NT2/D1 (cell line): ENCODE results near the gene GALNT6.

ENCODE experiments used
- YY1 ChIP-seq: IDR thresholded peaks from 2 replicates; pipeline ENCODE4 v1.6.1; 2011; ENCODE audit not compliant: insufficient read length, insufficient read depth
- ZNF274 ChIP-seq: IDR thresholded peaks from 2 replicates; pipeline ENCODE4 v1.6.1; 2011; ENCODE audit warnings: mild to moderate bottlenecking, low read depth, low read length

DNA sequence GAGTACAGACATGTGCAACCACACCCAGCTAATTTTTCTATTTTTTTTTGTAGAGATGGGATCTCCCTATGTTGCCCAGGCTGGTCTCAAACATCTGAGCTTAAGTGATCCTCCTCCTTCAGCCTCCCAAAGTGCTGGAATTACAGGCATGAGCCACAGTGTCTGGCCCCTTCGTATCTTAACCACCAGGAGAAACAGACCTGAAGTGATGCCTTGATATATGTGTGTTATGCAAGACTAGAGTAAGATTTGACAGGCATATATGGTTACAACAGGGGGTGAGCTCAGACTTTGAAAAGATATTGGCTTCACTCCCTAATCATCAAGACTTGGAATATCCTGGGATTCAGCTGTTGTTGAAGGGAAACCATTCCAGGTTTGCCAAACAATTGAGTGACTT lies 10.7 kb upstream of the GALNT6 start:
- TF ChIP-seq YY1, result no peak
- TF ChIP-seq ZNF274, result no peak
